HepG2 (cell line): ENCODE results near the gene EMC1.

Source experiments
- CBFB ChIP-seq: sonication (generic); formaldehyde crosslinking; IDR thresholded peaks from 2 replicates; pipeline ENCODE4 v1.4.0; 2020; ENCODE audit warnings: missing genetic modification reagents
- E2F1 ChIP-seq: sonication (generic); formaldehyde crosslinking; IDR thresholded peaks from 2 replicates; pipeline ENCODE4 v1.5.0; 2020; ENCODE audit warnings: missing genetic modification reagents
- GABPB1 ChIP-seq: IDR thresholded peaks from 2 replicates; pipeline ENCODE4 v1.6.1; 2016; ENCODE audit warnings: mild to moderate bottlenecking, missing genetic modification reagents, moderate library complexity, missing compliant biosample characterization
- HOMEZ ChIP-seq: IDR thresholded peaks from 2 replicates; pipeline ENCODE4 v1.6.1; 2016; ENCODE audit warnings: low read depth
- JUNB ChIP-seq: sonication (generic); formaldehyde crosslinking; IDR thresholded peaks from 2 replicates; pipeline ENCODE4 v1.8.0; 2022; ENCODE audit warnings: missing genetic modification reagents, mild to moderate bottlenecking, borderline replicate concordance
- MIER2 ChIP-seq: IDR thresholded peaks from 2 replicates; pipeline ENCODE4 v1.6.1; 2016; ENCODE audit warnings: missing biosample characterization, missing genetic modification reagents
- SMAD9 ChIP-seq: sonication (generic); formaldehyde crosslinking; IDR thresholded peaks from 2 replicates; pipeline ENCODE4 v1.5.1; 2020; ENCODE audit warnings: mild to moderate bottlenecking, missing genetic modification reagents
- TBX2 ChIP-seq: sonication (generic); formaldehyde crosslinking; IDR thresholded peaks from 2 replicates; pipeline ENCODE4 v1.5.0; 2020; ENCODE audit warnings: missing genetic modification reagents, mild to moderate bottlenecking, borderline replicate concordance
- TP53 ChIP-seq: sonication (generic); formaldehyde crosslinking; conservative IDR thresholded peaks from 2 replicates; pipeline ENCODE4 v1.4.0; 2020; ENCODE audit warnings: missing genetic modification reagents
- ZNF275 ChIP-seq: sonication (generic); formaldehyde crosslinking; IDR thresholded peaks from 2 replicates; pipeline ENCODE4 v1.8.0; 2022; ENCODE audit warnings: missing genetic modification reagents, mild to moderate bottlenecking, inconsistent platforms, borderline replicate concordance
- ZNF510 ChIP-seq: sonication (generic); formaldehyde crosslinking; IDR thresholded peaks from 2 replicates; pipeline ENCODE4 v1.4.0; 2020; ENCODE audit warnings: low read depth, mild to moderate bottlenecking, missing genetic modification reagents
- ZSCAN5A ChIP-seq: sonication (generic); formaldehyde crosslinking; IDR thresholded peaks from 2 replicates; pipeline ENCODE4 v1.8.0; 2022; ENCODE audit warnings: mild to moderate bottlenecking, missing genetic modification reagents, borderline replicate concordance
- TF ChIP-seq, protein P1 (sequence below): sonication (generic); formaldehyde crosslinking; IDR thresholded peaks from 2 replicates; pipeline ENCODE4 v1.5.0; 2020; ENCODE audit warnings: mild to moderate bottlenecking, missing genetic modification reagents, moderate library complexity
- TF ChIP-seq, protein P2 (sequence below): IDR thresholded peaks from 2 replicates; pipeline ENCODE4 v1.6.1; 2016

DNA sequence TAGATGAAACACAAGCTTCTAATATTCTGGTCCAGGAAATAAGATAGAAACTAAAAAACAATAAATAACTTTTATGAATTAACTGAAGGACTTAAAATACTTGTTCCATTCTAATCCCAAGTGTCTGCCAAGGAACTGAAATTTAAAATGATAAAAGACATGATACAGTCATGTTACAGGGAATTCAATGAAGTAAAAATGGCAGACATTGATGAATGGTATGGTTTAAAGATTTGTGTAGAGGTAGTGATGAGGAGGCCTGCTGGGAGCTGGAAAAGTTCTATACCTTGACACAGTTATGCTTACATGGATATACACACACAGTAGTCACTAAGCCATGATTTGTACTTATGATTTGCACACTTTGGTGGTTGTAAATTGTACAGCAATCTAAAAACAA is 39.2 kb downstream of the EMC1 start:
- TF ChIP-seq E2F1 (no peak), TBX2 (CRISPR knock-in tag) (no peak), ZNF275 (CRISPR knock-in tag) (no peak), MIER2 (no peak), ZSCAN5A (CRISPR knock-in tag) (no peak), CBFB (CRISPR knock-in tag) (no peak), HOMEZ (CRISPR knock-in tag) (no peak), ZNF510 (CRISPR knock-in tag) (no peak), TP53 (CRISPR knock-in tag) (no peak), JUNB (CRISPR knock-in tag) (no peak), GABPB1 (no peak), SMAD9 (CRISPR knock-in tag) (no peak)
- TF ChIP-seq, protein P1, sequence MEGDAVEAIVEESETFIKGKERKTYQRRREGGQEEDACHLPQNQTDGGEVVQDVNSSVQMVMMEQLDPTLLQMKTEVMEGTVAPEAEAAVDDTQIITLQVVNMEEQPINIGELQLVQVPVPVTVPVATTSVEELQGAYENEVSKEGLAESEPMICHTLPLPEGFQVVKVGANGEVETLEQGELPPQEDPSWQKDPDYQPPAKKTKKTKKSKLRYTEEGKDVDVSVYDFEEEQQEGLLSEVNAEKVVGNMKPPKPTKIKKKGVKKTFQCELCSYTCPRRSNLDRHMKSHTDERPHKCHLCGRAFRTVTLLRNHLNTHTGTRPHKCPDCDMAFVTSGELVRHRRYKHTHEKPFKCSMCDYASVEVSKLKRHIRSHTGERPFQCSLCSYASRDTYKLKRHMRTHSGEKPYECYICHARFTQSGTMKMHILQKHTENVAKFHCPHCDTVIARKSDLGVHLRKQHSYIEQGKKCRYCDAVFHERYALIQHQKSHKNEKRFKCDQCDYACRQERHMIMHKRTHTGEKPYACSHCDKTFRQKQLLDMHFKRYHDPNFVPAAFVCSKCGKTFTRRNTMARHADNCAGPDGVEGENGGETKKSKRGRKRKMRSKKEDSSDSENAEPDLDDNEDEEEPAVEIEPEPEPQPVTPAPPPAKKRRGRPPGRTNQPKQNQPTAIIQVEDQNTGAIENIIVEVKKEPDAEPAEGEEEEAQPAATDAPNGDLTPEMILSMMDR (CRISPR knock-in tag): no peak
- TF ChIP-seq, protein P2, sequence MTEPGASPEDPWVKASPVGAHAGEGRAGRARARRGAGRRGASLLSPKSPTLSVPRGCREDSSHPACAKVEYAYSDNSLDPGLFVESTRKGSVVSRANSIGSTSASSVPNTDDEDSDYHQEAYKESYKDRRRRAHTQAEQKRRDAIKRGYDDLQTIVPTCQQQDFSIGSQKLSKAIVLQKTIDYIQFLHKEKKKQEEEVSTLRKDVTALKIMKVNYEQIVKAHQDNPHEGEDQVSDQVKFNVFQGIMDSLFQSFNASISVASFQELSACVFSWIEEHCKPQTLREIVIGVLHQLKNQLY (CRISPR knock-in tag): no peak
